Measurements from ENCODE around the gene PPP1CC.

DNA sequence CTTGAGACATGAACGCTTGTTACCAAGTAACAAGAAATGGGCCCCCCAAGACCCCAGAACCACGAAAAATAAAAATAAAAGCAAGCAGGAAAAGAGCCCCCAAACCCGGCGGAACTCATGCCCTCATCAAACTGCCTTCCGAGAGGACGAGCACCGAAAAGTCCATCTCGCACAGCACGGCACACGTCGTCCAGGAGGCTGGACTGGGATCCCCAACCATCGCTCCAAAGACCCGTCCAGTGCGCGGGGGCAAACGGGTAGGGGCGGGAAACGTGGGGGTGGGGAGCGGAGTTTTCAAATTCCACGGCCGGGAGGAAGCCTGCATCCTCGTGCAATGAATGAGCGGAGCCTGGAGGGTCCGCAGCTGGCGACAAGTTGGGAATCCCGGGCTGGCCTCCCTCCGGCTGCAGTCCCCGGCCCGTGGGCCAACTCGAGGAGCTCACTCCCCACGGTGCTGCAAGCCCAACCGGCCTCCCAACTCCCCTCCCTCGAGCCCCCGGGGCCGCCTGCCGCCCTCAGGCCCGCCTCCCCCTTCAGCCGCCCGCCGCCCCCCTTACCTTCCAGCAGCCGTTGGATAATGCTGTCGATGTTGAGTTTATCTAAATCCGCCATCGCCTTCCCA is 484 bp downstream of the PPP1CC start:
- TF ChIP-seq, protein P1, sequence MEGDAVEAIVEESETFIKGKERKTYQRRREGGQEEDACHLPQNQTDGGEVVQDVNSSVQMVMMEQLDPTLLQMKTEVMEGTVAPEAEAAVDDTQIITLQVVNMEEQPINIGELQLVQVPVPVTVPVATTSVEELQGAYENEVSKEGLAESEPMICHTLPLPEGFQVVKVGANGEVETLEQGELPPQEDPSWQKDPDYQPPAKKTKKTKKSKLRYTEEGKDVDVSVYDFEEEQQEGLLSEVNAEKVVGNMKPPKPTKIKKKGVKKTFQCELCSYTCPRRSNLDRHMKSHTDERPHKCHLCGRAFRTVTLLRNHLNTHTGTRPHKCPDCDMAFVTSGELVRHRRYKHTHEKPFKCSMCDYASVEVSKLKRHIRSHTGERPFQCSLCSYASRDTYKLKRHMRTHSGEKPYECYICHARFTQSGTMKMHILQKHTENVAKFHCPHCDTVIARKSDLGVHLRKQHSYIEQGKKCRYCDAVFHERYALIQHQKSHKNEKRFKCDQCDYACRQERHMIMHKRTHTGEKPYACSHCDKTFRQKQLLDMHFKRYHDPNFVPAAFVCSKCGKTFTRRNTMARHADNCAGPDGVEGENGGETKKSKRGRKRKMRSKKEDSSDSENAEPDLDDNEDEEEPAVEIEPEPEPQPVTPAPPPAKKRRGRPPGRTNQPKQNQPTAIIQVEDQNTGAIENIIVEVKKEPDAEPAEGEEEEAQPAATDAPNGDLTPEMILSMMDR (IDR thresholded peaks at IDR 0.05): no peak
- no peak for TF ChIP-seq POLR2A (IDR thresholded peaks at IDR 0.05)
